LNCAP (cell line): ENCODE results near the gene MYO3A.

Experiments
- TF ChIP-seq, protein P1 (sequence below): fragments of 450-650 bp; IDR thresholded peaks from 2 replicates; pipeline ENCODE4 v1.5.1; 2017; ENCODE audit warnings: mild to moderate bottlenecking

Gene MYO3A

DNA sequence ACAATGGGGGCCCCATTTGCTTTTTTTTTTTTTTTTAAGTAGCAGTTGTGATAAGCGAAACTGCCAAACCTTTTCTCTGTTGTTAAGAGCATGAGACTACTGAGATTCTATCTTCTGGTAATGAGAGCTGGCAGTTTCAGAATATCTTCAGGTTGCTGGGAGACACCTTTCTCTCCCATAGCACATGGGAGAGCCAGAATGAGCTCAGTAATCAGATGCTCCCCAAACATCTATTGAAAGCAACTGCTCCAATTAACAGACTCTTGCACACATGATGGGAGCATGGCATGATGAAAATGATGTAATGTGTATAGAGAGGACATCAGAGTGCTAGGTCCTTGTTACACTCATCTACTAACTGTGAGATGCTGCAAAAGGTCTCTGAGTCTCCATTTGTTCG lies 18.8 kb downstream of the MYO3A start:
- TF ChIP-seq, protein P1, sequence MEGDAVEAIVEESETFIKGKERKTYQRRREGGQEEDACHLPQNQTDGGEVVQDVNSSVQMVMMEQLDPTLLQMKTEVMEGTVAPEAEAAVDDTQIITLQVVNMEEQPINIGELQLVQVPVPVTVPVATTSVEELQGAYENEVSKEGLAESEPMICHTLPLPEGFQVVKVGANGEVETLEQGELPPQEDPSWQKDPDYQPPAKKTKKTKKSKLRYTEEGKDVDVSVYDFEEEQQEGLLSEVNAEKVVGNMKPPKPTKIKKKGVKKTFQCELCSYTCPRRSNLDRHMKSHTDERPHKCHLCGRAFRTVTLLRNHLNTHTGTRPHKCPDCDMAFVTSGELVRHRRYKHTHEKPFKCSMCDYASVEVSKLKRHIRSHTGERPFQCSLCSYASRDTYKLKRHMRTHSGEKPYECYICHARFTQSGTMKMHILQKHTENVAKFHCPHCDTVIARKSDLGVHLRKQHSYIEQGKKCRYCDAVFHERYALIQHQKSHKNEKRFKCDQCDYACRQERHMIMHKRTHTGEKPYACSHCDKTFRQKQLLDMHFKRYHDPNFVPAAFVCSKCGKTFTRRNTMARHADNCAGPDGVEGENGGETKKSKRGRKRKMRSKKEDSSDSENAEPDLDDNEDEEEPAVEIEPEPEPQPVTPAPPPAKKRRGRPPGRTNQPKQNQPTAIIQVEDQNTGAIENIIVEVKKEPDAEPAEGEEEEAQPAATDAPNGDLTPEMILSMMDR, result no peak

DNA sequence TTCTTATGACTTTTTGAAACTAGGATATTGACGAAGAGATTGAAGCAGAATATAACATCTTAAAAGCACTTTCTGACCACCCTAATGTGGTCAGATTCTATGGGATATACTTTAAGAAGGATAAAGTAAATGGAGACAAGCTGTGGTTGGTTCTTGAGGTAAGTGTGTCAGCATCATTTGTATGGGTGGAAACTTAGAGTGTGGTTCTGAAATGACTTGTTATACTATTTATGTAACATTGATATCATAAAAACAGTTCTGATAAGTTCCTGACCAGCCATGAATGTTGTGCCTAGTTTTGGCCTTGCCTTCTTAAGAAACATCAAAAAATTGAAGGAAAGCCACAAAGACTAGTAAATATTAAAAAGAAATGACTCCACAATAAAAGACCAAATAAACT lies 20.8 kb downstream of the MYO3A start:
- TF ChIP-seq, protein P1, result no peak

DNA sequence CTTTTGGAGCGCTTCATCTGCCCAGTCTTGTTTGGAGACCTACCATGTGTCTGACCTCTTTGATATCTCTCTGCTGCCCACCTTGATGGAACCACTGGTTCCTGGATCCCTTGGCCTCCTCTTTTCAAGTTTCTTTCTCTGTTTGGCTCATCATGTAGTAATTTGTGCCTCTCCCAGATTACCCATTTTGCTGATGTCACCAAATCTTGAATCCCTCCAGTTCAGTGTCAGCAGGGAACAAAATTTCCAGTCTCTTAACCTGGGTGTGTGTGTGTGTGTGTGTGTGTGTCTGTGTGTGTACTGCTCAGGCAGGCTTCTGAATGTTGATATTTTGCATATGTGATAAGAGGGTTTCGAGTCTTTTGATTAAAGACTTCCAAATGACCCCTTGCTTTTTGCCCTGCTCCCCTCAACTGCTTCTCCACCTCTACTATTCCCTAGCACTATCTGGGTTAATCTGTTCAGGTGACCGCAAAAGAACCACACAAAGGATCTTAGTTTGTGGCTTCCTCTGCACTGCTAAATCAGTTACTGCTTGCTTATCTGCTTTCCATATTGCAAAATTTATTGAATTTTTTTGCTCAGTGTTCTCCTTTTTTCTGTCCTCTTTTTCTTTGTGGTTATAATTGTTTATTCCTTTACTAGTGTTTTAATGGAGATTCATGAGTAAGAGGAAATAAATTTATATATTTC lies 25.7 kb downstream of the MYO3A start:
- TF ChIP-seq, protein P1, result no peak

DNA sequence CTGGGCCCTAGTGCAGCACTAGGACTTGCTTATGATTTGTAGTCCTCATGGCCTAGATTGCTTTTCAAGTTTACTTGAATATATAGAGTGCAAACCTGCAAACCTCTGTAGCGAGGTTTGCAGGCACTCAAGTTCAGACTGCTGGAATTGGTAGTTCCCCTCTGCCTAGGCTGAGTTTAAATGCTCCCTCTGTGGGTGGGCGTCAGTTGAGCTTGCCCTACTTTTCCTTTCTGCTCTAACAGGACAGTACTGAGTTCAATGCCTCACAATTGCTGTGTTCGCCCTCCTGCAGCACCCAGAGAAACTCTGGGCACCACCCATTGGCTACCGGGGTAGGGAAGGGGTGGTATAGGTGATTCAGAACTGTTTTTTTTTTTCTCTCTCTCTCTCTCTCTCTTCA lies 31.6 kb downstream of the MYO3A start:
- TF ChIP-seq, protein P1, result no peak

DNA sequence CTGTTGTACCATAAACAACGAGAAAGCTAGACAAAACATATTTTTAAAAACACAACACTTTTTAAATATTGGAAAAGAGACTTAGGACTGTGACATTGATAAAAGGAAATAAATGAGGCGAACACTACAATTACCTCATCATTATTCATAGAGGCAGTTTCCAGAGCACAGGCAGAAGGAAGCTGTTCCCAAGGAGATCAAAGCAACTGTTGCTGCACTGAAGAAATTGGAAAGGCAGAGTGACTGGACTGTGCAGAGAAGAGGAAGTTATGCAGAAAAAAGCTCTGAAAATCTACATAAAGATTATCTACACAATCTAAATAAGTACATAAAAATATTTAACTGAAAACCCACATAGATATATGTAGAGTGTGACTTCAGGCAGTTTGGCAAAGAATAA lies 32.8 kb downstream of the MYO3A start:
- TF ChIP-seq, protein P1, result no peak

DNA sequence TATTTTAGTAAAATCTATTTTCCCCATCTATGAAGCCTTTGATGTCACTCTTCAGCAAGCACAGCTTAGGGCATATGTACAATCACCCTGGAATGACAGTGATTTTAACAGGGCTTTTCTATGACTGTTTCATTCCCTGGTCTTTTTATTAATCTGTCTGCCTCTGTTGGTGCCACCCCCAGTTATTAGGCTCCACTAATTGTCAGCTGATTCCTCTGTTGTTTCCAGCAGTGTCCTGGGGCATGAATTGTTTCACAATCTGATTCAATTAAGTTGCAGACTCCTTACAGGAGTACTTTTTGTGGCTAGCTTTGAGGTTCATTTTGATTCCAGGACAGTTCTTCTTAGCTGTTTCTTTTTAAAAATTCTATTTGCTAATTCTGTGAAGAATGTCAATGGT lies 38.6 kb downstream of the MYO3A start:
- TF ChIP-seq, protein P1, result no peak

DNA sequence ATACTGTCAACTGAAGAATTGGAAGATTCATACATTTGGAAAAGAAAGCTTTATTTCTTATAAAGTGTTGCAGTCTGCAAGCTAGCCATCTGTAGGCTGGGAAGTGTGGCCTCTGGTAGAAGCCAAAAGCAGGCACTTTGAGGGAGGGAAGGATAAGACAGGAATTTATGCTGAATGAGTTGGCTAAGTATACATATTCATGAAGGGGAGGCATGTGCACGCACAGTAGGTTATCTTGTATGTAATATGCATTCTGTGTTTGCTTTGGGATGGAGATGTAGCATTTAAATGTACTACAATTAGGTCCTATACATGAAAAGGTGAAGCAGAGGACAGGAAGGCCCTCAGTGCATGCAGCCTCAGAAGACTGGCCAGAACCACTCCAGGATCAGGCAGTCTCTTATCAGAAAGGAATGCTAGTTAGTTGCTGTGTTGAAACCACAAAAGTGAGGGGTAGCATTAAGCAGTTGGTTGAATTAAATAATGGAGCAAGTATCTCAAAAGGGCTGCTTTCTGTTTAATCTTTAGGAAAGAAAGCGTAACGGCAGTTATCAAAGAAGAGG lies 40.9 kb downstream of the MYO3A start:
- TF ChIP-seq, protein P1, result no peak

DNA sequence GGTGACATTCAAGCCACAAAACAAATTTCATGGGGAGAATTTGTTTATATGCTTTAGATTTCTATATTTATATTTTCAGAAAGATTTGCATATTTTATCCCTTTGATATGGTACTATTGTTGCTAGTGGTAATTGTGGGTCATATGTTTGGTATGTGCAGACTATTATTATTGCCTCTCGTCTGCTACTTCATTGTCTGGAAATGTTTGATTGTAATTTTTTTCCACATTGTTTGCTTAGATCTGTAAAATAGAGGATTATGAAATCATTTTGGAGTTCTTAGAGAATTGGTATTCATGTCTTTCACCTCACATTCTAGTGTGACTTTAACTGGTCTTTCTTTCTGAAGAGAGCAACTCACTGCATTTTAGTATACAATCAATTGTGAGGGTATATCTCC lies 44.7 kb downstream of the MYO3A start:
- TF ChIP-seq, protein P1, result no peak
